Neural progenitor cell (in vitro differentiated cells): Measurements from ENCODE around the gene NAT14. TPM values are rescaled to one million over a fixed set of nuclear protein-coding genes. Genes with fewer than 3 reads are reported as not detected.

Experiments
- DNase-seq: peaks from one replicate; pipeline ENCODE4 v3.0.0-alpha.2; 2016; ENCODE audit warnings: low spot score
- H2AFZ ChIP-seq: fragments of 200-600 bp; sonication (generic); replicated peaks from 2 replicates; pipeline ENCODE4 v1.6.1; 2016; ENCODE audit warnings: antibody characterized with exemption
- H3F3A ChIP-seq: fragments of 200-600 bp; sonication (generic); 2 replicates; pipeline ENCODE4 v1.6.1; 2016; ENCODE audit warnings: antibody characterized with exemption, low read depth
- H3K27ac ChIP-seq: fragments of 200-600 bp; sonication (generic); 2 replicates; pipeline ENCODE4 v1.5.1; 2016; ENCODE audit warnings: mild to moderate bottlenecking
- H3K27me3 ChIP-seq: fragments of 200-600 bp; sonication (generic); 2 replicates; pipeline ENCODE4 v1.6.1; 2016; ENCODE audit warnings: mild to moderate bottlenecking, moderate library complexity
- H3K36me3 ChIP-seq: fragments of 200-600 bp; sonication (generic); 2 replicates; pipeline ENCODE4 v1.5.1; 2016
- H3K4me1 ChIP-seq: fragments of 200-600 bp; sonication (generic); 2 replicates; pipeline ENCODE4 v1.6.1; 2016; ENCODE audit warnings: mixed run types
- H3K4me2 ChIP-seq: fragments of 200-600 bp; sonication (generic); 2 replicates; pipeline ENCODE4 v1.6.1; 2016
- H3K4me3 ChIP-seq: fragments of 200-600 bp; sonication (generic); 2 replicates; pipeline ENCODE4 v1.5.1; 2016
- H3K79me2 ChIP-seq: fragments of 200-600 bp; sonication (generic); 2 replicates; pipeline ENCODE4 v1.6.1; 2016; ENCODE audit warnings: low read depth
- H3K9ac ChIP-seq: fragments of 200-600 bp; sonication (generic); 2 replicates; pipeline ENCODE4 v1.6.1; 2016
- H3K9me3 ChIP-seq: fragments of 200-600 bp; sonication (generic); 2 replicates; pipeline ENCODE4 v1.5.1; 2016; ENCODE audit warnings: low read depth
- H4K20me1 ChIP-seq: fragments of 200-600 bp; sonication (generic); 2 replicates; pipeline ENCODE4 v1.6.1; 2016; ENCODE audit warnings: low read depth
- H3K27ac Mint-ChIP-seq: 3 replicates; pipeline ENCODE4 v1.8.0; 2021; ENCODE audit warnings: mixed read lengths
- H3K27me3 Mint-ChIP-seq: 2 replicates; pipeline ENCODE4 v1.8.0; 2022; ENCODE audit warnings: low read depth, mild to moderate bottlenecking, inconsistent platforms, moderate library complexity, mixed read lengths; ENCODE audit not compliant: insufficient read depth
- H3K36me3 Mint-ChIP-seq: 3 replicates; pipeline ENCODE4 v1.8.0; 2021; ENCODE audit warnings: mixed read lengths
- H3K4me1 Mint-ChIP-seq: 3 replicates; pipeline ENCODE4 v1.8.0; 2021; ENCODE audit warnings: mixed read lengths
- H3K4me3 Mint-ChIP-seq: 3 replicates; pipeline ENCODE4 v1.8.0; 2021; ENCODE audit warnings: mild to moderate bottlenecking, moderate library complexity, mixed read lengths
- H3K9me3 Mint-ChIP-seq: 3 replicates; pipeline ENCODE4 v1.8.0; 2020; ENCODE audit warnings: mixed read lengths
- EZH2 ChIP-seq: fragments of 200-600 bp; sonication (generic); IDR thresholded peaks from 2 replicates; pipeline ENCODE4 v1.6.1; 2017; ENCODE audit warnings: antibody characterized with exemption, mild to moderate bottlenecking, moderate library complexity
- EZH2phosphoT487 ChIP-seq: fragments of 200-600 bp; sonication (generic); IDR thresholded peaks from 2 replicates; pipeline ENCODE4 v1.6.1; 2017; ENCODE audit warnings: antibody characterized with exemption
- total RNA-seq: library from RNA; depleted of rRNA; stranded (reverse); fragments of >200 nt; gene quantifications from 2 replicates; pipeline ENCODE4 v1.2.3, GENCODE V29; 2015; ENCODE audit warnings: low replicate concordance
- TF ChIP-seq, protein P1 (sequence below): fragments of 200-600 bp; sonication (generic); IDR thresholded peaks from 2 replicates; pipeline ENCODE4 v1.5.1; 2017; ENCODE audit warnings: antibody characterized with exemption, mild to moderate bottlenecking

Gene NAT14
- total RNA-seq, 1 donor from 2014 or later, result 16.2 TPM

- Histone ChIP-seq H3F3A (peaks cover 40% of the 10 kb centered on the region), H3K27me3 (no peaks in the 10 kb centered on the region), H3K9me3 (no peaks in the 10 kb centered on the region), H3K4me3 (no peak within 1 kb of the TSS), H4K20me1 (no peaks in the 10 kb centered on the region), H3K9ac (no peak within 1 kb of the TSS), H3K36me3 (no peaks in the 10 kb centered on the region), H3K4me1 (peaks cover 21% of the 10 kb centered on the region), H3K27ac (no peak within 1 kb of the TSS), H3K4me2 (peak within 1 kb of the TSS; percentile 46), H2AFZ (no peak within 1 kb of the TSS), H3K79me2 (no peaks in the 10 kb centered on the region)
- Mint-ChIP-seq H3K27me3 (peaks cover 7% of the 10 kb centered on the region), H3K9me3 (no peaks in the 10 kb centered on the region), H3K4me3 (no peak within 1 kb of the TSS), H3K36me3 (no peaks in the 10 kb centered on the region), H3K4me1 (peaks cover 29% of the 10 kb centered on the region), H3K27ac (peak within 1 kb of the TSS; percentile 25)
- DNase-seq, result peak; percentile 80
- TF ChIP-seq, protein P1, sequence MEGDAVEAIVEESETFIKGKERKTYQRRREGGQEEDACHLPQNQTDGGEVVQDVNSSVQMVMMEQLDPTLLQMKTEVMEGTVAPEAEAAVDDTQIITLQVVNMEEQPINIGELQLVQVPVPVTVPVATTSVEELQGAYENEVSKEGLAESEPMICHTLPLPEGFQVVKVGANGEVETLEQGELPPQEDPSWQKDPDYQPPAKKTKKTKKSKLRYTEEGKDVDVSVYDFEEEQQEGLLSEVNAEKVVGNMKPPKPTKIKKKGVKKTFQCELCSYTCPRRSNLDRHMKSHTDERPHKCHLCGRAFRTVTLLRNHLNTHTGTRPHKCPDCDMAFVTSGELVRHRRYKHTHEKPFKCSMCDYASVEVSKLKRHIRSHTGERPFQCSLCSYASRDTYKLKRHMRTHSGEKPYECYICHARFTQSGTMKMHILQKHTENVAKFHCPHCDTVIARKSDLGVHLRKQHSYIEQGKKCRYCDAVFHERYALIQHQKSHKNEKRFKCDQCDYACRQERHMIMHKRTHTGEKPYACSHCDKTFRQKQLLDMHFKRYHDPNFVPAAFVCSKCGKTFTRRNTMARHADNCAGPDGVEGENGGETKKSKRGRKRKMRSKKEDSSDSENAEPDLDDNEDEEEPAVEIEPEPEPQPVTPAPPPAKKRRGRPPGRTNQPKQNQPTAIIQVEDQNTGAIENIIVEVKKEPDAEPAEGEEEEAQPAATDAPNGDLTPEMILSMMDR, result no peak
- no peak for TF ChIP-seq EZH2
- TF ChIP-seq EZH2phosphoT487, result no peak
These were observed 20.3 kb upstream of the NAT14 start, which contains the start of gene C19orf85 for GRCh38 chr19:55464662-55465054. Gene C19orf85 (minus strand): TSS chr19:55464751. CDS start chr19:55464554, 197 bp downstream.

- no peak overlapping the region for H3K4me3 Mint-ChIP-seq
- Histone ChIP-seq H3K27ac (no peak overlapping the region), H3K79me2 (no peaks in the 10 kb centered on the region), H3F3A (peaks cover 32% of the 10 kb centered on the region), H3K36me3 (no peaks in the 10 kb centered on the region), H3K4me1 (peaks cover 11% of the 10 kb centered on the region), H4K20me1 (no peaks in the 10 kb centered on the region), H2AFZ (no peak overlapping the region), H3K27me3 (no peaks in the 10 kb centered on the region), H3K4me3 (no peak overlapping the region), H3K9ac (no peak overlapping the region), H3K9me3 (no peaks in the 10 kb centered on the region), H3K4me2 (no peak overlapping the region)
- no peak for DNase-seq
- TF ChIP-seq, protein P1, result no peak
- TF ChIP-seq EZH2, result no peak
- TF ChIP-seq EZH2phosphoT487, result no peak
- H3K9me3 Mint-ChIP-seq, result no peaks in the 10 kb centered on the region
- no peaks in the 10 kb centered on the region for H3K36me3 Mint-ChIP-seq
- no peak overlapping the region for H3K27ac Mint-ChIP-seq
- H3K4me1 Mint-ChIP-seq, result peaks cover 19% of the 10 kb centered on the region
- peaks cover 7% of the 10 kb centered on the region for H3K27me3 Mint-ChIP-seq
These were observed 19.3 kb upstream of the NAT14 start for GRCh38 chr19:55465460-55466240.

DNA sequence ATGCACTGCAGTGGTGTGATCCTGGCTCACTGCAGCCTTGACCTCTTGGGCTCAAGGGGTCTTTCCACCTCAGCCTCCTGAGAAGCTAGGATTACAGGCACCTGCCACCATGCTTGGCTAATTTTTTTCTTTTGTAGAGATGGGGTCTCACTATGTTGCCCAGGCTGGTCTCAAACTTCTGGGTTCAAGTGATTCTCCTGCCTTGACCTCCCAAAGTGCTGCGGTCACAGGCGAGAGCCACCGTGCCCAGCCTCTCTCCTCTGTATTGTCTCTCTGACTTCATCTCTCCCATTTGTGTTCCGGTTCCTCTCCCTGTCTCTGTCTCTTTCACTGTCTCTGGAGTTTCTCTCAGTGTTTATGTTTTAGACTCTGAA lies 18.8 kb upstream of the NAT14 start:
- no peaks in the 10 kb centered on the region for H4K20me1 ChIP-seq
- H3K36me3 Mint-ChIP-seq, result no peaks in the 10 kb centered on the region
- H3K9me3 Mint-ChIP-seq, result no peaks in the 10 kb centered on the region
- no peak overlapping the region for H3K27ac ChIP-seq
- peaks cover 10% of the 10 kb centered on the region for H3K4me1 ChIP-seq
- TF ChIP-seq EZH2phosphoT487 (no peak), EZH2 (no peak)
- TF ChIP-seq, protein P1, result no peak
- H3K4me3 ChIP-seq, result no peak overlapping the region
- DNase-seq, result no peak
- H3K27me3 Mint-ChIP-seq, result peaks cover 7% of the 10 kb centered on the region
- no peaks in the 10 kb centered on the region for H3K36me3 ChIP-seq
- no peak overlapping the region for H3K4me3 Mint-ChIP-seq
- H3K4me1 Mint-ChIP-seq, result peaks cover 15% of the 10 kb centered on the region
- H3K4me2 ChIP-seq, result no peak overlapping the region
- no peak overlapping the region for H3K9ac ChIP-seq
- no peaks in the 10 kb centered on the region for H3K27me3 ChIP-seq
- no peaks in the 10 kb centered on the region for H3K9me3 ChIP-seq
- H3F3A ChIP-seq, result peaks cover 28% of the 10 kb centered on the region
- no peak overlapping the region for H2AFZ ChIP-seq
- no peaks in the 10 kb centered on the region for H3K79me2 ChIP-seq
- no peak overlapping the region for H3K27ac Mint-ChIP-seq
